AG04450 (cell line): ENCODE results near the gene SUPT4H1. TPM values are rescaled to one million over a fixed set of nuclear protein-coding genes. Genes with fewer than 3 reads are reported as not detected.

Source experiments
- CTCF ChIA-PET: fragments of 300-600, 350-600 bp; formaldehyde crosslinking; extraction: SDS; loops from one replicate; lab custom pipeline; 2022; ENCODE audit warnings: antibody characterized with exemption, inconsistent platforms; lab: Charles Lee
- POLR2A ChIA-PET: fragments of 350-600 bp; formaldehyde crosslinking; extraction: SDS; loops from one replicate; lab custom pipeline; 2021; ENCODE audit warnings: antibody characterized with exemption, inconsistent platforms; lab: Yijun Ruan, JAX
- DNase-seq: peaks from one replicate; pipeline ENCODE4 v3.0.0-alpha.2; 2011; ENCODE audit warnings: low read depth, low spot score
- H3K27ac ChIP-seq: one replicate; pipeline ENCODE4 v1.5.1; 2012; ENCODE audit warnings: low read depth, low read length, control low read depth
- H3K27me3 ChIP-seq: one replicate; pipeline ENCODE4 v1.6.0; 2012; ENCODE audit warnings: low read length; ENCODE audit not compliant: control insufficient read depth, insufficient read depth
- H3K4me3 ChIP-seq: 2 replicates; pipeline ENCODE4 v1.5.1; 2011; ENCODE audit warnings: mild to moderate bottlenecking, low read depth, low read length, control low read depth
- H3K9me3 ChIP-seq: 2 replicates; pipeline ENCODE4 v1.5.1; 2012; ENCODE audit warnings: low read length; ENCODE audit not compliant: control insufficient read depth, insufficient read depth
- CTCF ChIP-seq: IDR thresholded peaks from 2 replicates; pipeline ENCODE4 v1.5.1; 2011; ENCODE audit warnings: low read depth, low read length, control low read depth, inconsistent platforms
- polyA plus RNA-seq: library from polyadenylated mRNA; depleted of rRNA; stranded (reverse); fragments of >200 nt; gene quantifications from 2 replicates; pipeline ENCODE4 v1.2.3, GENCODE V29; 2011

SUPT4H1 gene
- polyA plus RNA-seq, 1 experiment = 191 TPM

DNA sequence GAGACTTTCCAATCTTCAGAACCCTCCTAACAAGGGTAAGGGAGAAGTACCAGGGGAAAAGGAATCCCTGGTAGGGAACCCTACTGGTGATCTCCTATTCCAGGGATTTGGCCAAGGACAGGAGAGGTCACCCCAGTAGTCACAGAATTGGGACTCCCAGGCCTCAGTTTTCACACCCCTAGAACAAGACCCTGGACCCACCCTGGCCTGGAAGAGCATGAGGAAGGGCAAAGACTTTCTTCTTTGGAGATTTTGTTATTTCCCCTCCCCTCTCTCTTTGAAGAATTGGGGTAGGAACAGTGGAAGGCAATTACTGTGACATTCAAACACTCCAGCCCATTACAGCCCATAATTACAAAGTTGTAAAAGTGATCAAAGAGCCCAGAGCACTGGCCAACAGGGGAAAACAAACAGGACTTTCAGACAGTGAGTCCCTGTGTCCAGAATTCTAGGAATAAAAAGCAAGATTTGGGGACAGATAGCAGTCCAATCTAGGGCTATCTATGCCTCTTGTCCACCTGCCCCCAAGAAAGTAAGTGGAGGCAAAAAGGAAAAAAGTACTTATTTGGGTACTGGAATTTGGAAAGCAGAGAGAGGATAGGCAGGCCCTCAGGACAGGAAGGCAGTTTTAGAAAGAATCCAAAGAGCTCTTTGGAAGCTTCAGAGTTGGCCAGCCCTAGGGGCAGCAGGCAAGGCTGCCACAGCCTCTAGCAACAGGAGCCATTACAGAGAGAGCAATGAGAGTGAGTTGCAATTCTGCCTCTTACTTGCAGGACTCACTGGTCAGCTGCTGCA lies 13.4 kb upstream of the SUPT4H1 start:
- ChIA-PET CTCF (interaction anchor here (0.6 kb wide), 2 partner anchors 856 to 1244 kb away, joined by 3 to 4 read pairs; no protein-coding TSS in a partner anchor), POLR2A (no interaction called here)
- no peak overlapping the region for H3K4me3 ChIP-seq
- H3K27ac ChIP-seq = no peak overlapping the region
- peaks cover 15% of the 10 kb centered on the region for H3K27me3 ChIP-seq
- H3K9me3 ChIP-seq = no peaks in the 10 kb centered on the region
- TF ChIP-seq CTCF = no peak
- no peak for DNase-seq

DNA sequence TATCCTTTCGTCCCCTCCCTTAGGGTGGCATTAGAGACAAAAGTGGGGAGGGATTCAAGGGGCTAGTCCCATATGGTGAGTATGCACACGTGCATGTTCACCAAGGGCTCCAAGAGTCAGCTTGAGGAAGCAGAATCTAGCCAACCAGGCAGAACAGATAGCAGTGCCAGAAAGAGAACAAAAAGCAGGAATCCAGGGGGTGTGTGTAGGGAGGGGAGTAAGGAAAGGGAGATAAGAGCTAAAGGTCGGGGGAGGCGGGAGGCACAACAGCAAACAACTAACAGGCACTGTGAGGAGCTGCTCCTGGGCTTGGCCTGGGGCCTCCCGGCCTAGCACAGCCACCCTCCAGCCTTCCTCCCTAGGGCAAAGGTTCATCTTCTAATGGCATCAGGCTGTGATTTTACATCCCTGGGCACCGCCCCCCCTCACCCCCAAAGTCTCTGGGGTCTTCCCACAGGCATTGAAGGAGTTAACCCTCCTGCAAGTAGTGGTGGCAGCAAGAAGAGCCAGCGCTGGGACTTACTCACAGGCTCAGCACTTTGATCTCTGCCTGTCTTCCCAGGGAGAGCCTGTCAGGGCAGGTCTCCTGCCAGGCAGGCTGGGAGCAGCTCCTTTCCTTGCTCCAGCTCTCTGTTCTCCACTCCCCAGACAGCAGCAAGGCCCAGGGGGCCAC lies 12.4 kb upstream of the SUPT4H1 start:
- DNase-seq = no peak
- ChIA-PET POLR2A (interaction anchor here (2.0 kb wide), 1 partner anchor 12 kb away, joined by 8 read pairs; the partner anchor contains the start of gene SUPT4H1), CTCF (interaction anchor here (0.6 to 1.6 kb wide), 2 partner anchors 47 to 857 kb away, joined by 4 to 5 read pairs; no protein-coding TSS in a partner anchor)
- TF ChIP-seq CTCF = no peak
- H3K27ac ChIP-seq = no peak overlapping the region
- H3K27me3 ChIP-seq = peaks cover 15% of the 10 kb centered on the region
- H3K9me3 ChIP-seq = no peaks in the 10 kb centered on the region
- no peak overlapping the region for H3K4me3 ChIP-seq

DNA sequence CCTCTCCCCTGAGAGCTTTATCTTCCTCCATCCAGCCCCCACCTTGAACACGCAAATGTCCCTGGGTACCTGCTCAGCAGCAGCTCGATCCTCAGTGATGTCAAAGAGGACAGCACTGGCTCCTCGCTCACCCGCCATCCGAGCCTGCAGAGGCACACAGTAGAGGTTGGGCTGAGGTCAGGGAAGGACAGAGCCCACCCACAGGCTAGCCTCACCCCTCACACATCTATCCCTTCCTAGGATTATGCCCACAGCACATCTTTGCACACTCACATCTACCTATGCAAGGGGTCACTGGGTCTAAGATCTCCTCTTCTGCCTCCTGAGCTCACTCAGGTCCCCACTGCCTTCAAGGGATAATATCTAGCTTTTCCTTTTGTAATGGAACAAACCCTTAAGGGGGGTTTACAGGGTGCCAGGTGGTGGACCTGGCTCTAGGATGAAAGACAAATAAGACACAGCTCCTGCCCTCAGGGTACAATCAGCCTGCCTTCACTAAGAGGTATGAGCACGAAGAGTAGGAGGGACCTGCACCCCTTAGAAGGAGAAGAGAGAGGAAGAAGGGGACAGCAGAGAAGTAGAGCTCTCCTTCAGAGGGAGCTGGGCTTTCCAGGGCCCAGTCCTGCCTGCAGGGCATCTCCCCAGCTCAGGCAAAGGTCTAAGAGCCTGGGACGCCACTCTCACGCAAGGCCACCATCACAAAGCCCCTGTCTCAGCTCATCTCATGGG lies 11.6 kb upstream of the SUPT4H1 start:
- H3K9me3 ChIP-seq = no peaks in the 10 kb centered on the region
- no peak overlapping the region for H3K27ac ChIP-seq
- no peak overlapping the region for H3K4me3 ChIP-seq
- no peak for DNase-seq
- TF ChIP-seq CTCF = no peak
- POLR2A ChIA-PET = interaction anchor here (0.6 to 2.0 kb wide), 2 partner anchors 11 to 68 kb away, joined by 4 to 8 read pairs; partner anchors contain the start of gene SUPT4H1
- H3K27me3 ChIP-seq = peaks cover 15% of the 10 kb centered on the region
- CTCF ChIA-PET = interaction anchor here (1.6 kb wide), 1 partner anchor 46 kb away, joined by 5 read pairs; no protein-coding TSS in a partner anchor

- POLR2A ChIA-PET = interaction anchor here (0.6 kb wide), 1 partner anchor 67 kb away, joined by 4 read pairs; no protein-coding TSS in a partner anchor
- CTCF ChIA-PET = interaction anchor here (0.6 to 1.0 kb wide), 2 partner anchors 55 to 866 kb away, joined by 3 to 4 read pairs; no protein-coding TSS in a partner anchor
These were observed 10.5 kb upstream of the SUPT4H1 start for GRCh38 chr17:58362368-58363014.

More at GRCh38 chr17:58362368-58363014, 10.5 kb upstream of the SUPT4H1 start:
- no peak overlapping the region for H3K4me3 ChIP-seq
- no peak for TF ChIP-seq CTCF
- H3K27me3 ChIP-seq = peaks cover 19% of the 10 kb centered on the region
- no peaks in the 10 kb centered on the region for H3K9me3 ChIP-seq
- DNase-seq = no peak
- H3K27ac ChIP-seq = no peak overlapping the region
